ENCODE measurements around the gene ULK3. TPM values are rescaled to one million over a fixed set of nuclear protein-coding genes. Genes with fewer than 3 reads are reported as not detected.

Gene ULK3
- total RNA-seq, 4 donors from 2014 or later = 53.3 to 113 (median 60.9) TPM

- H3K4me1 ChIP-seq = peaks cover 0 to 19% (median 3%) of the 10 kb centered on the region in 3 donors
- no peaks in the 10 kb centered on the region for H3K27me3 ChIP-seq
- no peaks in the 10 kb centered on the region for H3K9me3 ChIP-seq
- no peak overlapping the region for H3K4me3 ChIP-seq
- intact Hi-C loops (cut with DNase I) = loop anchor here (10.0 kb wide), 1 partner anchor 96 kb away; the partner anchor contains the start of gene FAM219B
- DNase-seq = no peak
- 59 to 71% methylated on average over 3 to 4 of the region's 4 CpGs for WGBS, 2 donors
- peaks cover 0 to 19% (median 0%) of the 10 kb centered on the region in 3 donors for H3K36me3 ChIP-seq
- TF ChIP-seq CTCF (IDR thresholded peaks at IDR 0.05) = peak in 1 of 6 experiments; percentile 6
- no peak for TF ChIP-seq POLR2A (IDR thresholded peaks at IDR 0.05)
- no peak overlapping the region for H3K27ac ChIP-seq
These were observed 34.1 kb downstream of the ULK3 start for GRCh38 chr15:74808840-74809229.

- Histone ChIP-seq H3K9me3 (no peaks in the 10 kb centered on the region), H3K27ac (peak overlapping the region in 2 of 4 donors; percentile 46 to 49), H3K4me1 (peaks cover 0 to 19% (median 3%) of the 10 kb centered on the region in 3 donors), H3K36me3 (peaks cover 3 to 25% (median 5%) of the 10 kb centered on the region in 3 donors), H3K27me3 (no peaks in the 10 kb centered on the region), H3K4me3 (no peak overlapping the region)
- intact Hi-C loops (cut with DNase I) = loop anchor here (10.0 kb wide), 1 partner anchor 97 kb away; the partner anchor contains the start of gene FAM219B
- no peak for DNase-seq
- TF ChIP-seq CTCF (IDR thresholded peaks at IDR 0.05) = no peak
- no peak for TF ChIP-seq POLR2A (IDR thresholded peaks at IDR 0.05)
- WGBS, 2 donors = 35 to 73% methylated on average over 10 to 15 of the region's 18 CpGs
These were observed 34.7 kb downstream of the ULK3 start for GRCh38 chr15:74808078-74808839.

- no peak overlapping the region for H3K27ac ChIP-seq
- 56 to 63% methylated on average over 4 of the region's 5 CpGs for WGBS, 2 donors
- intact Hi-C loops (cut with DNase I) = loop anchor here (10.0 kb wide), 1 partner anchor 98 kb away; the partner anchor contains the start of gene FAM219B
These were observed 35.7 kb downstream of the ULK3 start for GRCh38 chr15:74807282-74807681.

GRCh38 chr15:74804935-74805334 lies 38.0 kb downstream of the ULK3 start:
- no peak for TF ChIP-seq POLR2A (IDR thresholded peaks at IDR 0.05)
- no peak for TF ChIP-seq CTCF (IDR thresholded peaks at IDR 0.05)
- Histone ChIP-seq H3K4me1 (peaks cover 5 to 28% (median 8%) of the 10 kb centered on the region in 3 donors), H3K9me3 (no peaks in the 10 kb centered on the region), H3K27ac (no peak overlapping the region), H3K4me3 (no peak overlapping the region), H3K36me3 (peaks cover 27 to 56% (median 33%) of the 10 kb centered on the region in 3 donors), H3K27me3 (no peaks in the 10 kb centered on the region)
- WGBS, 2 donors = 67 to 82% methylated on average over 5 to 6 of the region's 6 CpGs
- no peak for DNase-seq
- intact Hi-C loops (cut with DNase I) = loop anchor here (10.0 kb wide), 1 partner anchor 100 kb away; the partner anchor contains the start of gene FAM219B

More at GRCh38 chr15:74807282-74807681, 35.7 kb downstream of the ULK3 start:
- no peaks in the 10 kb centered on the region for H3K9me3 ChIP-seq
- peaks cover 0 to 19% (median 3%) of the 10 kb centered on the region in 3 donors for H3K4me1 ChIP-seq
- peaks cover 11 to 35% (median 13%) of the 10 kb centered on the region in 3 donors for H3K36me3 ChIP-seq
- DNase-seq = no peak
- TF ChIP-seq CTCF (IDR thresholded peaks at IDR 0.05) (no peak), POLR2A (IDR thresholded peaks at IDR 0.05) (no peak)
- no peak overlapping the region for H3K4me3 ChIP-seq
- no peaks in the 10 kb centered on the region for H3K27me3 ChIP-seq

GRCh38 chr15:74802862-74803447 lies 40.0 kb downstream of the ULK3 start:
- H3K4me1 ChIP-seq = peaks cover 20 to 38% (median 28%) of the 10 kb centered on the region in 3 donors
- no peak overlapping the region for H3K27ac ChIP-seq
- 87 to 94% methylated on average over 8 to 25 of the region's 31 CpGs for WGBS, 2 donors
- TF ChIP-seq POLR2A (IDR thresholded peaks at IDR 0.05) (no peak), CTCF (IDR thresholded peaks at IDR 0.05) (no peak)
- no peaks in the 10 kb centered on the region for H3K9me3 ChIP-seq
- H3K4me3 ChIP-seq = no peak overlapping the region
- intact Hi-C loops (cut with DNase I) = loop anchor here (10.0 kb wide), 1 partner anchor 102 kb away; the partner anchor contains the start of gene FAM219B
- H3K36me3 ChIP-seq = peaks cover 27 to 76% (median 33%) of the 10 kb centered on the region in 3 donors
- H3K27me3 ChIP-seq = no peaks in the 10 kb centered on the region
- no peak for DNase-seq

Data from esophagus squamous epithelium (tissue), 5 donors.